Measurements from ENCODE around the gene RAD23B. TPM values are rescaled to one million over a fixed set of nuclear protein-coding genes. Genes with fewer than 3 reads are reported as not detected.

RAD23B gene
- total and polyA plus RNA-seq, 8 donors, result 19.5 to 81.2 (median 65.3) TPM

- no peak for ATAC-seq
- H3K36me3 ChIP-seq, result no peaks in the 10 kb centered on the region
- no peak for DNase-seq
- TF ChIP-seq CTCF (IDR thresholded peaks at IDR 0.05), result no peak
- no peaks in the 10 kb centered on the region for H3K9me3 ChIP-seq
- no peak overlapping the region for H3K27ac ChIP-seq
- intact Hi-C loops (cut with DNase I), result no loop called here
- H3K27me3 ChIP-seq, result no peaks in the 10 kb centered on the region
- 73 to 80% methylated on average over 1 of the region's 1 CpG for WGBS, 2 donors
- FAIRE-seq, result no peak
- H3K4me3 ChIP-seq, result no peak overlapping the region
- peaks cover 43 to 61% (median 46%) of the 10 kb centered on the region in 3 donors for H3K4me1 ChIP-seq
Observed at GRCh38 chr9:107288701-107289100, 5.6 kb downstream of the RAD23B start.

GRCh38 chr9:107290619-107291018, 7.5 kb downstream of the RAD23B start:
- no peaks in the 10 kb centered on the region for H3K36me3 ChIP-seq
- no peaks in the 10 kb centered on the region for H3K9me3 ChIP-seq
- FAIRE-seq (no peak), ATAC-seq (no peak), DNase-seq (no peak)
- no peak overlapping the region for H3K4me3 ChIP-seq
- H3K27ac ChIP-seq, result no peak overlapping the region
- intact Hi-C loops (cut with DNase I), result no loop called here
- peaks cover 46 to 65% (median 52%) of the 10 kb centered on the region in 3 donors for H3K4me1 ChIP-seq
- H3K27me3 ChIP-seq, result no peaks in the 10 kb centered on the region
- TF ChIP-seq CTCF (IDR thresholded peaks at IDR 0.05), result no peak
- WGBS, 2 donors, result 25 to 30% methylated on average over 7 of the region's 7 CpGs

- H3K27me3 ChIP-seq, result no peaks in the 10 kb centered on the region
- FAIRE-seq (no peak), ATAC-seq (no peak), DNase-seq (no peak)
- intact Hi-C loops (cut with DNase I), result no loop called here
- no peak overlapping the region for H3K4me3 ChIP-seq
- WGBS, 2 donors, result 86 to 87% methylated on average over 1 of the region's 1 CpG
- H3K4me1 ChIP-seq, result peaks cover 37 to 61% (median 48%) of the 10 kb centered on the region in 3 donors
- H3K27ac ChIP-seq, result no peak overlapping the region
- TF ChIP-seq CTCF (IDR thresholded peaks at IDR 0.05), result no peak
- H3K9me3 ChIP-seq, result no peaks in the 10 kb centered on the region
- H3K36me3 ChIP-seq, result no peaks in the 10 kb centered on the region
Observed at GRCh38 chr9:107292821-107293542, 9.9 kb downstream of the RAD23B start.

- FAIRE-seq, result no peak
- no peak overlapping the region for H3K4me3 ChIP-seq
- WGBS, 2 donors, result 80 to 85% methylated on average over 6 of the region's 6 CpGs
- no peaks in the 10 kb centered on the region for H3K27me3 ChIP-seq
- H3K36me3 ChIP-seq, result no peaks in the 10 kb centered on the region
- H3K27ac ChIP-seq, result no peak overlapping the region
- H3K4me1 ChIP-seq, result peaks cover 31 to 55% (median 42%) of the 10 kb centered on the region in 3 donors
- intact Hi-C loops (cut with DNase I), result no loop called here
- no peaks in the 10 kb centered on the region for H3K9me3 ChIP-seq
- ATAC-seq, result no peak
- TF ChIP-seq CTCF (IDR thresholded peaks at IDR 0.05), result no peak
- DNase-seq, result no peak
Observed at GRCh38 chr9:107293543-107294085, 10.5 kb downstream of the RAD23B start.

- Histone ChIP-seq H3K27me3 (no peaks in the 10 kb centered on the region), H3K36me3 (no peaks in the 10 kb centered on the region), H3K9me3 (no peaks in the 10 kb centered on the region), H3K4me3 (no peak overlapping the region), H3K27ac (no peak overlapping the region), H3K4me1 (peaks cover 31 to 57% (median 49%) of the 10 kb centered on the region in 3 donors)
- ATAC-seq (no peak), DNase-seq (no peak), FAIRE-seq (no peak)
- intact Hi-C loops (cut with DNase I), result no loop called here
- TF ChIP-seq CTCF (IDR thresholded peaks at IDR 0.05), result no peak
- WGBS, 2 donors, result 51 to 57% methylated on average over 4 of the region's 4 CpGs
Observed at GRCh38 chr9:107294756-107295155, 11.7 kb downstream of the RAD23B start.

All from pancreas (tissue), 10 donors.